ENCODE measurements around the gene MYH9. TPM values are rescaled to one million over a fixed set of nuclear protein-coding genes. Genes with fewer than 3 reads are reported as not detected.

The MYH9 gene
- total and polyA plus RNA-seq, 4 donors, result 32.3 to 150 (median 98.7) TPM

- H3K4me1 ChIP-seq (ENCODE audit: control insufficient read depth in 4 of 4, insufficient read depth in 4 of 4, low read length in 3 of 4), result peaks cover 0 to 12% (median 5%) of the 10 kb centered on the region in 4 donors
- no peaks in the 10 kb centered on the region for H3K27me3 ChIP-seq (ENCODE audit: control insufficient read depth in 4 of 4, insufficient read depth in 4 of 4, low read length in 3 of 4)
- H3K9me3 ChIP-seq (ENCODE audit: control insufficient read depth in 4 of 4, low read length in 3 of 4), result no peaks in the 10 kb centered on the region
- H3K4me3 ChIP-seq (ENCODE audit: low read depth in 1 of 3, low read length in 3 of 3), result no peak overlapping the region
- 49% methylated on average over 9 of the region's 9 CpGs for WGBS
- H3K36me3 ChIP-seq (ENCODE audit: control insufficient read depth in 4 of 4, insufficient read depth in 3 of 4, low read depth in 1 of 4, low read length in 3 of 4), result no peaks in the 10 kb centered on the region
- H3K27ac ChIP-seq (ENCODE audit: low read depth in 1 of 2, low read length in 2 of 2), result no peak overlapping the region
- no peak overlapping the region for H3K9ac ChIP-seq (ENCODE audit: low read depth in 1 of 2, low read length in 2 of 2)
- no peak for DNase-seq (ENCODE audit: low spot score)
- TF ChIP-seq RXRA (IDR thresholded peaks at IDR 0.05) (peak in 1 of 2 donors; percentile 12), JUND (IDR thresholded peaks at IDR 0.05) (no peak)
Observed at GRCh38 chr22:36417281-36417686, 29.5 kb upstream of the MYH9 start.

- peaks cover 0 to 14% (median 6%) of the 10 kb centered on the region in 4 donors for H3K4me1 ChIP-seq (ENCODE audit: control insufficient read depth in 4 of 4, insufficient read depth in 4 of 4, low read length in 3 of 4)
- 91% methylated on average over 12 of the region's 12 CpGs for WGBS
- H3K4me3 ChIP-seq (ENCODE audit: low read depth in 1 of 3, low read length in 3 of 3), result no peak overlapping the region
- H3K27ac ChIP-seq (ENCODE audit: low read depth in 1 of 2, low read length in 2 of 2), result no peak overlapping the region
- H3K27me3 ChIP-seq (ENCODE audit: control insufficient read depth in 4 of 4, insufficient read depth in 4 of 4, low read length in 3 of 4), result no peaks in the 10 kb centered on the region
- no peak for DNase-seq (ENCODE audit: low spot score)
- TF ChIP-seq RAD21 (IDR thresholded peaks at IDR 0.05), result no peak
- no peak for TF ChIP-seq EGR1 (IDR thresholded peaks at IDR 0.05; ENCODE audit: low read depth in 2 of 2)
- TF ChIP-seq FOXA1 (IDR thresholded peaks at IDR 0.05), result no peak
- TF ChIP-seq HNF4A (conservative IDR thresholded peaks at IDR 0.05), result no peak
- TF ChIP-seq TAF1 (conservative IDR thresholded peaks at IDR 0.05), result no peak
- no peak for TF ChIP-seq RXRA (IDR thresholded peaks at IDR 0.05)
- no peak for TF ChIP-seq SP1 (IDR thresholded peaks at IDR 0.05)
- TF ChIP-seq ATF3 (IDR thresholded peaks at IDR 0.05), result no peak
- TF ChIP-seq REST (IDR thresholded peaks at IDR 0.05), result no peak
- no peaks in the 10 kb centered on the region for H3K9me3 ChIP-seq (ENCODE audit: control insufficient read depth in 4 of 4, low read length in 3 of 4)
- no peak overlapping the region for H3K9ac ChIP-seq (ENCODE audit: low read depth in 1 of 2, low read length in 2 of 2)
- H3K36me3 ChIP-seq (ENCODE audit: control insufficient read depth in 4 of 4, insufficient read depth in 3 of 4, low read depth in 1 of 4, low read length in 3 of 4), result no peaks in the 10 kb centered on the region
Observed at GRCh38 chr22:36415415-36416168, 27.8 kb upstream of the MYH9 start.

DNA sequence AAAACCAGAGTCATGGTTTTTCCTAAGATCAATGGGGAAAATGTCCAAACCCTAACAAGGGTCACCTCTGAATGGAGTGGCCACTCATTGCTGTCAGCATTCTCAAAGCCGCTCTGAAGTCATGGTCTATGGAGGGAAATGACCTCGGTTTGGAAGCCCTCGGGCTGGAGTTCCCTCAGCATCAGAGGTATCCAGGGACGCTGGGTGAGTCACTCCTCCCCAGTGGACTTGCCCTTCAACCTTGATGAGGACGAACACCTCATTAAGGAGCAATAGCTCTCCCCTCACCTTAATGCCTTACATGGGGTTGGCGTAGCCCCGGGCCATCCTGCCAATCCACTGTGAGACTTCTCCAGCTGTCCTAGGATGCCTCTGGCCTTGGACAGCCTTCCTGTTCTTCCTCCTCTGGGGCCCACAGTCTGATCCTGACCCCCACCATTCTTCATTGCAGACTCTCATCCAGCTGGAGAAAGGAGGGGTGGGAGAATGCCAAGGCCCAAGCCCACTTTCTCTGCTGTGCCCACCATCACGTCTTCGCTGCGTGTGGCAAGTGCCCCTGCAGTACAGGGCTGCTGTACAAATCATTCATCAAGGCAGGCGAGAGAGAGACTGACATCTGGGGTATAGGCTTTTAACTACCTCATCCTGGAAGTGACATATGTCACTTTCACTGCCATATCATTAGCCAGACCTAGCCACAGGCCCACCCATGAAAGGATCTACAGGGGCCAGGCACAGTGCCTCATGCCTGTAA, 25.4 kb upstream of the MYH9 start:
- no peak overlapping the region for H3K9ac ChIP-seq (ENCODE audit: low read depth in 1 of 2, low read length in 2 of 2)
- no peaks in the 10 kb centered on the region for H3K27me3 ChIP-seq (ENCODE audit: control insufficient read depth in 4 of 4, insufficient read depth in 4 of 4, low read length in 3 of 4)
- no peaks in the 10 kb centered on the region for H3K36me3 ChIP-seq (ENCODE audit: control insufficient read depth in 4 of 4, insufficient read depth in 3 of 4, low read depth in 1 of 4, low read length in 3 of 4)
- H3K4me3 ChIP-seq (ENCODE audit: low read depth in 1 of 3, low read length in 3 of 3), result no peak overlapping the region
- H3K4me1 ChIP-seq (ENCODE audit: control insufficient read depth in 4 of 4, insufficient read depth in 4 of 4, low read length in 3 of 4), result peaks cover 0 to 9% (median 5%) of the 10 kb centered on the region in 4 donors
- no peak overlapping the region for H3K27ac ChIP-seq (ENCODE audit: low read depth in 1 of 2, low read length in 2 of 2)
- no peak for DNase-seq (ENCODE audit: low spot score)
- 91% methylated on average over 11 of the region's 11 CpGs for WGBS
- no peaks in the 10 kb centered on the region for H3K9me3 ChIP-seq (ENCODE audit: control insufficient read depth in 4 of 4, low read length in 3 of 4)
- no peak for TF ChIP-seq NR2F2 (IDR thresholded peaks at IDR 0.05)
- no peak for TF ChIP-seq FOXA1 (IDR thresholded peaks at IDR 0.05)
- TF ChIP-seq FOXA2 (IDR thresholded peaks at IDR 0.05), result no peak
- no peak for TF ChIP-seq GABPA (IDR thresholded peaks at IDR 0.05 in 1 of 2, conservative IDR thresholded peaks at IDR 0.05 in 1 of 2)
- TF ChIP-seq ATF3 (IDR thresholded peaks at IDR 0.05), result no peak
- no peak for TF ChIP-seq HNF4G (IDR thresholded peaks at IDR 0.05)
- TF ChIP-seq HNF4A (conservative IDR thresholded peaks at IDR 0.05), result no peak
- no peak for TF ChIP-seq JUND (IDR thresholded peaks at IDR 0.05)
- TF ChIP-seq, protein P1, sequence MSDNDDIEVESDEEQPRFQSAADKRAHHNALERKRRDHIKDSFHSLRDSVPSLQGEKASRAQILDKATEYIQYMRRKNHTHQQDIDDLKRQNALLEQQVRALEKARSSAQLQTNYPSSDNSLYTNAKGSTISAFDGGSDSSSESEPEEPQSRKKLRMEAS (IDR thresholded peaks at IDR 0.05), result no peak
- no peak for TF ChIP-seq EGR1 (IDR thresholded peaks at IDR 0.05; ENCODE audit: low read depth in 2 of 2)
- no peak for TF ChIP-seq SP1 (IDR thresholded peaks at IDR 0.05)
- TF ChIP-seq, protein P2, sequence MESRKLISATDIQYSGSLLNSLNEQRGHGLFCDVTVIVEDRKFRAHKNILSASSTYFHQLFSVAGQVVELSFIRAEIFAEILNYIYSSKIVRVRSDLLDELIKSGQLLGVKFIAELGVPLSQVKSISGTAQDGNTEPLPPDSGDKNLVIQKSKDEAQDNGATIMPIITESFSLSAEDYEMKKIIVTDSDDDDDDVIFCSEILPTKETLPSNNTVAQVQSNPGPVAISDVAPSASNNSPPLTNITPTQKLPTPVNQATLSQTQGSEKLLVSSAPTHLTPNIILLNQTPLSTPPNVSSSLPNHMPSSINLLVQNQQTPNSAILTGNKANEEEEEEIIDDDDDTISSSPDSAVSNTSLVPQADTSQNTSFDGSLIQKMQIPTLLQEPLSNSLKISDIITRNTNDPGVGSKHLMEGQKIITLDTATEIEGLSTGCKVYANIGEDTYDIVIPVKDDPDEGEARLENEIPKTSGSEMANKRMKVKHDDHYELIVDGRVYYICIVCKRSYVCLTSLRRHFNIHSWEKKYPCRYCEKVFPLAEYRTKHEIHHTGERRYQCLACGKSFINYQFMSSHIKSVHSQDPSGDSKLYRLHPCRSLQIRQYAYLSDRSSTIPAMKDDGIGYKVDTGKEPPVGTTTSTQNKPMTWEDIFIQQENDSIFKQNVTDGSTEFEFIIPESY (IDR thresholded peaks at IDR 0.05), result no peak
- no peak for TF ChIP-seq RAD21 (IDR thresholded peaks at IDR 0.05)
- TF ChIP-seq RXRA (IDR thresholded peaks at IDR 0.05), result no peak
